LNCaP clone FGC (cell line): ENCODE results near the gene TGIF2.

ENCODE experiments used
- DNase-seq: peaks from one replicate; pipeline ENCODE4 v3.0.0-alpha.2; 2011; ENCODE audit warnings: low read depth
- H3K4me3 ChIP-seq: 2 replicates; pipeline ENCODE4 v1.5.1; 2011; ENCODE audit warnings: mild to moderate bottlenecking, low read depth, low read length, control low read depth
- TF ChIP-seq, protein P1 (sequence below): IDR thresholded peaks from 2 replicates; pipeline ENCODE4 v1.5.1; 2012; ENCODE audit warnings: mild to moderate bottlenecking; ENCODE audit not compliant: control insufficient read depth, insufficient read depth; ENCODE audit errors: extremely low read depth

TGIF2 gene

DNA sequence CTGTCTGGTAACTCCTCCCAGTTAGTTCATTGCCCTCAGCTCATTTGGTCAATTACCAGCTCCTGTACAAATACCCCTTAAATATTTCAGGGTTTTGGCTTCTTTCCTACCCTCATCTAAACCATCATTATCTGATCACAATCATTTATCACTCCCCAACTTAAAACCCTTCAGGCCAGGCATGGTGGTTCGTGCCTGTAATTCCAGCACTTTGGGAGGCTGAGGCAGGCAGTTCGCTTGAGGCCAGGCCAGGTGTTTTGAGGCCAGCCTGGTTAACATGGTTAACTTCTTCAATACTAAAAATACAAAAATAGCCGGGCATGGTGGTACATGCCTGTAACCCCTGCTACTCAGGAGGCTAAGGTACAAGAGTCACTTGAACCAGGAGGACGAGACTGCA lies 9.4 kb downstream of the TGIF2 start:
- DNase-seq = no peak
- no peak overlapping the region for H3K4me3 ChIP-seq
- TF ChIP-seq, protein P1, sequence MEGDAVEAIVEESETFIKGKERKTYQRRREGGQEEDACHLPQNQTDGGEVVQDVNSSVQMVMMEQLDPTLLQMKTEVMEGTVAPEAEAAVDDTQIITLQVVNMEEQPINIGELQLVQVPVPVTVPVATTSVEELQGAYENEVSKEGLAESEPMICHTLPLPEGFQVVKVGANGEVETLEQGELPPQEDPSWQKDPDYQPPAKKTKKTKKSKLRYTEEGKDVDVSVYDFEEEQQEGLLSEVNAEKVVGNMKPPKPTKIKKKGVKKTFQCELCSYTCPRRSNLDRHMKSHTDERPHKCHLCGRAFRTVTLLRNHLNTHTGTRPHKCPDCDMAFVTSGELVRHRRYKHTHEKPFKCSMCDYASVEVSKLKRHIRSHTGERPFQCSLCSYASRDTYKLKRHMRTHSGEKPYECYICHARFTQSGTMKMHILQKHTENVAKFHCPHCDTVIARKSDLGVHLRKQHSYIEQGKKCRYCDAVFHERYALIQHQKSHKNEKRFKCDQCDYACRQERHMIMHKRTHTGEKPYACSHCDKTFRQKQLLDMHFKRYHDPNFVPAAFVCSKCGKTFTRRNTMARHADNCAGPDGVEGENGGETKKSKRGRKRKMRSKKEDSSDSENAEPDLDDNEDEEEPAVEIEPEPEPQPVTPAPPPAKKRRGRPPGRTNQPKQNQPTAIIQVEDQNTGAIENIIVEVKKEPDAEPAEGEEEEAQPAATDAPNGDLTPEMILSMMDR = no peak

- TF ChIP-seq, protein P1 = no peak
- DNase-seq = no peak
- no peak overlapping the region for H3K4me3 ChIP-seq
These were observed 10.7 kb downstream of the TGIF2 start for GRCh38 chr20:36584018-36584481.

GRCh38 chr20:36585410-36586125 lies 12.2 kb downstream of the TGIF2 start:
- TF ChIP-seq, protein P1 = no peak
- no peak for DNase-seq
- no peak overlapping the region for H3K4me3 ChIP-seq

DNA sequence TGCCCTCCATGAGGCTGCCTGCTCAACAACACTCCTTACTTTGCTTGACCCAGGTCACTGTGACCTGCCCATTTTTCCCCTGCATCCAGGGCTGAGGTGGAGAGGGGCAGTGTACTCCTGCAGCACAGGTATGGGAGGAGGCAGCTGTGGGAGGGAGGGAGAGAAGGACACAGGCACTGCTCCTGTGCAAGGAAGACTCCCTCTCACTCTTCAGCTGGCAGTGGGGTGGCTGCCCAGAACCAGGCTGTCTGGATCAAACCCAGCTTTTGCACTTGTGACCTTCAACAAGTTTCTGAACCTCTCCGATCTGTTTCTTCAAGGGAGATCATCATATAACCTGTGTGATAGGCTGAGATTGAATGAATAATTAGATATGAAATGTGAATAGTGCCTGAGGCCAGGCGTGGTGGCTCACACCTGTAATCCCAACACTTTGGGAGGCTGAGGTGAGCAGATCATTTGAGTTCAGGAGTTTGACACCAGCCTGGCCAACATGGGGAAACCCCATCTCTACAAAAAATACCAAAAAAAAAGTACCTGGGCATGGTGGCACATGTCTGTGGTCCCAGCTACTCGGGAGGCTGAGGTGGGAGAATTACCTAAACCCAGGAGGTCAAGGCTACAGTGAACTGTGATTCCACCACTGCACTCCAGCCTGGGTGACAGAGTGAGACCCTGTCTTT lies 14.1 kb downstream of the TGIF2 start:
- TF ChIP-seq, protein P1 = no peak
- DNase-seq = no peak
- no peak overlapping the region for H3K4me3 ChIP-seq

- DNase-seq = no peak
- TF ChIP-seq, protein P1 = no peak
- H3K4me3 ChIP-seq = no peak overlapping the region
These were observed 17.9 kb downstream of the TGIF2 start for GRCh38 chr20:36591281-36591680.

DNA sequence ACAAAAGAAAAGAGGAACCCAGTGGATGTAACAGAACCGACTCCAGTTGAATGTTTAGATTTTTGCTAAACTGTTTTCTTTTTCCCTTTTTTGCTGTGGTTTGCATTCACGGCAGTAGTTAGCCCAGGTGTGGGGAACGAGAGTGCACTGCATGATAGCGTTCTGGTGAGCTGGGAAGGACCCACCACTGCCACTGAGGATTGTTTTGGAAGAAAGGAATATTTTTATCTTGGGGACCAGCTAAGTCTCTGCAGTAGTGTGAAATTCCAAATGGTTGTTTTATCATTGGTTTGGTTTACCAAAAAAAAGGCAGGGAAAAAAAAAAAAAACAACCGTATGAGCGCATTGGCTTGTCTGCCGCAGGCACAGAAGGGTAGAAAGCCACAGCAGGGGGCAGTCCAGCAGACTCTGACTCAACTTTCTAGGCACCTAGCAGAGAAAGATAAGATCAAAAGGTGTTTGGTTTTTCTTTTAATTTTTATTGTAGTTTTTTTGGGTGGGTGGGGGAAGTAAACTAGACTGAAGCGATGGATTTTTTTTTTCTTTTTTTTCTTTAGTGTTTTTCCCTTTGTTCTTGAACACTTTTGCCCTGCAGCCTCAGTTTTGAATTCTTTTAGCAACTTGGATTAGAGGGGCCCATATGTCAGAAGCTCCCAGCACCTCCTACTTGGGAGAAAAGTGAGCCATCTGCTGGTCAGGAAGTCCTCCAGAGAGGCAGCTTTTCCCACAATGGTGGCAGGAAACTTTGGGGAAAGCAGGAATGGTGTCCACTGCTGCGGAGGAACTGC lies 18.7 kb downstream of the TGIF2 start:
- no peak for DNase-seq
- TF ChIP-seq, protein P1 = peak; percentile 51
- H3K4me3 ChIP-seq = no peak overlapping the region
